ENCODE measurements around the gene RBM48.
"Not testable (repeated sequence)": the region's sequence is repeated elsewhere in the genome, so short reads cannot be mapped to it uniquely, and the experiment has no call there.

The RBM48 gene

DNA sequence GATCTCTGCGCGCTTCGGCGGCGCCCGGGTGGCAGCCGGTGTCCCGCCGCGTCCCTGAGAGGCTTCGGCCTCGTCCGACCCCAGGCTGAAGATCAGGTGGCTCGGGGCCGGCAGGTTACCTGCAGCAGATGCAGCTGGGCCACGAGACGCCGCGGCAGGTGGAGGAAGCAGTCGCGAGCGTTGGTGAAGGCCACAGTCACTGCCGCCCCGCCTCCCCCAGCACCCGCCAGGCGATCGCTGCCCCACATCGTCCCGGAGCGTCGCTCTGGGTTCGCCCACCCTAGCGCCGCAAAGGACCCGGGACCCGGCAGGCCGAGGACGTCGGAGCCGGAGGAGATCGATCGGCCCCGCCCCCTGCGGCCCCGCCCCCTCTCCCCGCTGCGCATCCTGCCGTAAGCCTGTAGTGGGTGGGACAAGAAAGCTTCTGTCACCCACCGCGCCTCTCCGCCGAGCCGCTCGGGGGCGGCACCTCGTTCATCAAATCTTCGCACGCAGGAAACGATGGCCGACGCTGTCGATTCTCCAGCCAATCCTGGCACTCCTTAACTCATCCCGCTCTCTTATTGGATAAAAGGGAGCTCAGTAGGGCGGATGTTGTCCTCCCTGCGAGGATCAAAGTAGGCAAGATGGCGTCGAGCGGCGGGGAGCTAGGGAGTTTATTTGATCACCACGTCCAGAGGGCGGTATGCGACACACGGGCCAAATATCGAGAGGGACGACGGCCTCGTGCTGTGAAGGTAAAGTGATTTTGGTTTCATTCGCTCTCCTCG lies at the start of gene RBM48, which contains the start of gene PEX1:
TSS of gene RBM48 (plus strand) at position 608 of the 770 bp plus-strand sequence. CDS start at position 627, 19 bp downstream.
TSS of gene PEX1 (minus strand) at position 333 of the 770 bp plus-strand sequence. CDS start at position 248, 85 bp downstream.
- H3K27me3 ChIP-seq (replicated peaks): no peaks in the 10 kb centered on the region
- DNase-seq: peak; percentile 98
- in situ Hi-C loops (cut with HindIII; ENCODE audit: low pct_ligation_motif_present, low sequenced_read_pairs): no loop called here
- peaks cover 12% of the 10 kb centered on the region for H3K36me3 ChIP-seq (replicated peaks)
- TF ChIP-seq, protein P1, sequence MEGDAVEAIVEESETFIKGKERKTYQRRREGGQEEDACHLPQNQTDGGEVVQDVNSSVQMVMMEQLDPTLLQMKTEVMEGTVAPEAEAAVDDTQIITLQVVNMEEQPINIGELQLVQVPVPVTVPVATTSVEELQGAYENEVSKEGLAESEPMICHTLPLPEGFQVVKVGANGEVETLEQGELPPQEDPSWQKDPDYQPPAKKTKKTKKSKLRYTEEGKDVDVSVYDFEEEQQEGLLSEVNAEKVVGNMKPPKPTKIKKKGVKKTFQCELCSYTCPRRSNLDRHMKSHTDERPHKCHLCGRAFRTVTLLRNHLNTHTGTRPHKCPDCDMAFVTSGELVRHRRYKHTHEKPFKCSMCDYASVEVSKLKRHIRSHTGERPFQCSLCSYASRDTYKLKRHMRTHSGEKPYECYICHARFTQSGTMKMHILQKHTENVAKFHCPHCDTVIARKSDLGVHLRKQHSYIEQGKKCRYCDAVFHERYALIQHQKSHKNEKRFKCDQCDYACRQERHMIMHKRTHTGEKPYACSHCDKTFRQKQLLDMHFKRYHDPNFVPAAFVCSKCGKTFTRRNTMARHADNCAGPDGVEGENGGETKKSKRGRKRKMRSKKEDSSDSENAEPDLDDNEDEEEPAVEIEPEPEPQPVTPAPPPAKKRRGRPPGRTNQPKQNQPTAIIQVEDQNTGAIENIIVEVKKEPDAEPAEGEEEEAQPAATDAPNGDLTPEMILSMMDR (IDR thresholded peaks at IDR 0.05; ENCODE audit: low read depth, low read length, missing control alignments): peak; percentile 45
- peak within 1 kb of the TSS; percentile 81 for H3K4me3 ChIP-seq (ENCODE audit: low read depth, low read length)
- peak within 1 kb of the TSS; percentile 94 for H3K27ac ChIP-seq

DNA sequence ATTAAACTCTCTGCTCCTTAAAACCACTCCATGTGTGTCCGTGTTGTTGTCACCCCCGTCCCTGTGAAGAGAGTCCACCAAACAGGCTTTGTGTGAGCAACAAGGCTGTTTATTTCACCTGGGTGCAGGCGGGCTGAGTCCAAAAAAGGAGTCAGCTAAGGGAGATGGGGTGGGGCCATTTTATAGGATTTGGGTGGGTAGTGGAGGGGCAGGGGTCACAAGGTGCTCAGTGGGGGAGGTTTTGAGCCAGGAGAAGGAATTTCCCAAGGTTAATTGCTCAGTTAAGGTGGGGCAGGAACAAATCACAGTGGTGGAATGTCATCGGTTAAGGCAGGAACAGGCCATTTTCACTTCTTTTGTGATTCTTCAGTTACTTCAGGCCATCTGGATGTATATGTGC lies 49.4 kb upstream of the RBM48 start:
- H3K27me3 ChIP-seq (replicated peaks); H3K27ac ChIP-seq; H3K4me3 ChIP-seq (ENCODE audit: low read depth, low read length); in situ Hi-C loops (cut with HindIII; ENCODE audit: low pct_ligation_motif_present, low sequenced_read_pairs); H3K36me3 ChIP-seq (replicated peaks); DNase-seq: not testable (repeated sequence)

DNA sequence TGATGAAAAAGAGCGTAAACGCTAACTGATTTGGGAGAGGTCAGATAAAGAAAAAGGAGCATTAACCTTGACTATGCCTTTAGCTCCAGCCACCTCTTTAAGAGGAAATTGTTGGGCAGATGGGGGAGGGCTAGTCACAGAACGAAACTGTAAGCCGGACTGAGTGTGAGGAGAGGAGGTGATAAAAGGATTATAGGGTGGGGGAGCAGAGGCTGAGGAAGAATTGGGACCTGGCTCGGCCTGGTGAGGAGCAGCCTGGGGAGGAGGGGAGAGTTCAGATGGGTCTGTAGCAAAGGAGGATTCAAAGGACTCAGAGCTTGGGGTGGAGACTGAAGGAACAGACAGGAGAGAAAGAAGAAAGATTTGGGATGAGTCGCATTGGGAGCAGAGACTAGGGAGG lies 45.0 kb upstream of the RBM48 start:
- in situ Hi-C loops (cut with HindIII; ENCODE audit: low pct_ligation_motif_present, low sequenced_read_pairs); H3K36me3 ChIP-seq (replicated peaks); DNase-seq: not testable (repeated sequence)

DNA sequence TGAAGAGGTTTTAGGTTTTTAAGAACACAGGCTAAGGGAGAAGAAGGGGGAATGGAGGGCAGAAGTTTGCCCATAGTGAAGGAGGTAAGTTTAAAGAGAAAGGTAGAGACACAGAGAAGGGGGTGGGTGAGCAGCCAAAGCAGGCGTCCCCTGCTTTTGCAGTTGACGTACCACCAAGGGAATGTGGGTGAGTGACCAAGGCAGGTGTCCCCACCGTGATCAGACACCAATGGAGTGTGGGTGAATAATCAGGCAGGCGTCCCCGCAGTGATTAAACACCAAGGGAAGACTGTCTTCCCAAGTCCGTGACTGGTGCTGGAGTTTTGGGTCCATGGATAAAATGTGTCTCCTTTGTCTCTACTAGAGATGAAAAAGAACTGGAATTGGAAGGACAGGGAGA lies 44.4 kb upstream of the RBM48 start:
- H3K4me3 ChIP-seq (ENCODE audit: low read depth, low read length); H3K27ac ChIP-seq; in situ Hi-C loops (cut with HindIII; ENCODE audit: low pct_ligation_motif_present, low sequenced_read_pairs); H3K36me3 ChIP-seq (replicated peaks); DNase-seq; H3K27me3 ChIP-seq (replicated peaks): not testable (repeated sequence)

More for the DNA sequence above, 45.0 kb upstream of the RBM48 start:
- not testable (repeated sequence) for H3K4me3 ChIP-seq (ENCODE audit: low read depth, low read length); H3K27ac ChIP-seq; H3K27me3 ChIP-seq (replicated peaks)

DNA sequence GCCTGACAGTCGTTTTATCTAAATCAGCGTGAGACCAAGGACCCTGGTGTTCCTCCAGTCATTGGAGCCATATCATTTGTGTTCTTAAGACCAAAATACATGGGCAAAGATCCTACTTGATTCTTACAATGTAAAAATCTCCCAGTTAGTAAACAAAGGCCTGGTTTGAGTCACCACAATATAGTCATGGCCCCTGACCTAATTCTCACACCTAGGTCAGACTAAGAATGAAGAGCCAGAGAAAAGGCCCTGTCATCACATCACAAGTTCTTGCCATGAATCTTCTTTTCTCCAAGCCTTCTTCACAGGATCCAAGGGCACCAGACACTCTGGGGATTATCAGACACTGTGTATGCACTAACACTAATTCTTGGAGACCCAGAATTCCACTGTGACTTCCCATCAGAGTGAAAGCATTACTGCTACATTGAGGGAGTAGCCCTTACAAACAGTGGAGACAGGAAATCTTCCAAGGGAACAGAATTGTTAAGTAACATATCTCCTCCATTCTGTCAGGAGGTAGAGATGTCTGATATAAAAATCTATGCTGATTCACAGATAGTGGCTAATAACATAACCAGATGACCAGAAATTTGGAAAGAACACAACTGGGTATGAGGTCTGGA lies 43.2 kb upstream of the RBM48 start:
- H3K4me3 ChIP-seq (ENCODE audit: low read depth, low read length): no peak overlapping the region
- no peaks in the 10 kb centered on the region for H3K27me3 ChIP-seq (replicated peaks)
- no peak overlapping the region for H3K27ac ChIP-seq
- no peak for DNase-seq
- H3K36me3 ChIP-seq (replicated peaks): peaks cover 6% of the 10 kb centered on the region
- in situ Hi-C loops (cut with HindIII; ENCODE audit: low pct_ligation_motif_present, low sequenced_read_pairs): no loop called here
- TF ChIP-seq, protein P1 (IDR thresholded peaks at IDR 0.05; ENCODE audit: low read depth, low read length, missing control alignments): no peak

DNA sequence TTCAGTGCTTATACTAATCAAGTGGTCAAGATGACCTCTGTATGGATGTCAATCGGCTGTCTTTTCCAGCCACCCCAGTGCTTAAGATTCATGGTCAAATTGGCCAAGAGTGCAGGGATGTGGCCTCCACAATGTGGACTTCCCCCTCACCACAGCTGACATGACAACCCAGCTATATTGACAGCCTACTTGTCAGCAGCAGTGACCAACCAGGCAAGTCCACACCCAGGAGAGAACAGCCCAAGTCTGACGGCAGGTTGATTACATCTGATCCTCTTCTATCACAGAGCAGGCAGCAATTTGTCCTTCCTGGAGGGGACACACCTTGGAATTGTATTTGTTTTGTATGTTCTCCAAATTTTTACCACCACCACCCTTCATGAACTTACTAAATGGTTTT lies 42.6 kb upstream of the RBM48 start:
- H3K4me3 ChIP-seq (ENCODE audit: low read depth, low read length): no peak overlapping the region
- TF ChIP-seq, protein P1 (IDR thresholded peaks at IDR 0.05; ENCODE audit: low read depth, low read length, missing control alignments): no peak
- H3K27me3 ChIP-seq (replicated peaks): no peaks in the 10 kb centered on the region
- in situ Hi-C loops (cut with HindIII; ENCODE audit: low pct_ligation_motif_present, low sequenced_read_pairs): no loop called here
- no peak overlapping the region for H3K27ac ChIP-seq
- DNase-seq: no peak
- H3K36me3 ChIP-seq (replicated peaks): peaks cover 6% of the 10 kb centered on the region

DNA sequence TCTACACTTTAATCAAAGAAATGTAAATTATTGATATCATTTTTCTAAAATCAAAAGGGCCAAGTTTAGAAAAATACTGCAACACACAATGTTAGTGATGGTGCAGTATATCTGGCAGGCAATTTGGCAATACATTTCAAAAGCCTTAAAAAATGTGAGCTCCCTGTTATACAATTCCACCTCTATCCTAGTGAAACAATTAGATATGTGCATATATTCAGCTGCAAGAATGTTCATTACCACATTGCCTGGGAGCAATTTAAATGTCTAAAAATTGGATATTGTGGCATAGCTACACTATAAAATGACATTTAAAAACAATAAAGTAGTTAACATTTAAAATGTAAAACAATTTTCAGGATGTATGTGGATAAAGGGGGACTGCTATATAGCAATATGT lies 40.8 kb upstream of the RBM48 start:
- in situ Hi-C loops (cut with HindIII; ENCODE audit: low pct_ligation_motif_present, low sequenced_read_pairs): no loop called here
- H3K27ac ChIP-seq: no peak overlapping the region
- TF ChIP-seq, protein P1 (IDR thresholded peaks at IDR 0.05; ENCODE audit: low read depth, low read length, missing control alignments): no peak
- no peak for DNase-seq
- no peaks in the 10 kb centered on the region for H3K27me3 ChIP-seq (replicated peaks)
- H3K36me3 ChIP-seq (replicated peaks): peaks cover 6% of the 10 kb centered on the region
- no peak overlapping the region for H3K4me3 ChIP-seq (ENCODE audit: low read depth, low read length)
